ENCODE data around the gene FRYL. TPM values are rescaled to one million over a fixed set of nuclear protein-coding genes. Genes with fewer than 3 reads are reported as not detected.

The FRYL gene
- total RNA-seq, 1 experiment from 2014 or later: 47.7 TPM

GRCh38 chr4:48670587-48670986, 109.5 kb downstream of the FRYL start (continued):
- TF ChIP-seq RAD21 (IDR thresholded peaks at IDR 0.05; ENCODE audit: low read depth) (no peak), CEBPB (IDR thresholded peaks at IDR 0.05; ENCODE audit: low read depth) (no peak), EZH2 (IDR thresholded peaks at IDR 0.05) (no peak), POLR2A (IDR thresholded peaks at IDR 0.05; ENCODE audit: borderline replicate concordance, extremely low read depth, insufficient read depth, insufficient read length) (no peak), EZH2phosphoT487 (IDR thresholded peaks at IDR 0.05; ENCODE audit: borderline replicate concordance) (no peak), ATF3 (IDR thresholded peaks at IDR 0.05) (no peak), SRF (IDR thresholded peaks at IDR 0.05; ENCODE audit: low read depth) (no peak), EGR1 (IDR thresholded peaks at IDR 0.05; ENCODE audit: low read depth) (no peak), POLR2AphosphoS5 (IDR thresholded peaks at IDR 0.05; ENCODE audit: low read depth, low read length) (no peak), TCF7L2 (IDR thresholded peaks at IDR 0.05; ENCODE audit: borderline replicate concordance, extremely low read depth, insufficient read depth, insufficient read length) (no peak)

GRCh38 chr4:48669086-48669485, 111.0 kb downstream of the FRYL start:
- Histone ChIP-seq H3K4me2 (ENCODE audit: low read length) (no peak overlapping the region), H3K36me3 (ENCODE audit: control insufficient read depth in 1 of 2, insufficient read depth in 2 of 2, low read length in 2 of 2) (no peaks in the 10 kb centered on the region), H3K79me2 (ENCODE audit: insufficient read depth, low read length) (peaks cover 15% of the 10 kb centered on the region), H3K9me3 (ENCODE audit: control insufficient read depth in 1 of 2, insufficient read depth in 1 of 2, low read depth in 1 of 2, low read length in 2 of 2) (no peaks in the 10 kb centered on the region), H3K4me1 (ENCODE audit: control insufficient read depth in 1 of 2, insufficient read depth in 2 of 2, low read length in 2 of 2) (peaks cover 4 to 16% of the 10 kb centered on the region in 2 experiments; a peak in 3 of 4 replicates), H3K27me3 (ENCODE audit: insufficient read depth, low read length) (no peaks in the 10 kb centered on the region), H3K4me3 (replicated peaks in 1 of 2; ENCODE audit: low read depth in 1 of 2, low read length in 2 of 2) (no peak overlapping the region), H4K20me1 (ENCODE audit: insufficient read depth) (no peaks in the 10 kb centered on the region), H3K27ac (ENCODE audit: low read depth, low read length) (no peak overlapping the region), H3K9ac (ENCODE audit: low read length) (no peak overlapping the region), H3K9me2 (ENCODE audit: insufficient read depth) (no peaks in the 10 kb centered on the region), H2AFZ (ENCODE audit: low read depth, low read length, poor library complexity, severe bottlenecking) (no peak overlapping the region)
- RAD21 ChIA-PET (ENCODE audit: low non-redundant PET in 1 of 2, low total read pairs in 2 of 2, uncharacterized antibody in 2 of 2, unreplicated experiment in 2 of 2): no interaction called here
- CTCF ChIA-PET: no interaction called here
- POLR2A ChIA-PET: no interaction called here
- intact Hi-C loops (cut with micrococcal nuclease): no loop called here
- DNase-seq (ENCODE audit: low read depth, low spot score) (no peak), ATAC-seq (no peak)
- TF ChIP-seq CTCF (IDR thresholded peaks at IDR 0.05 in 2 of 3, conservative IDR thresholded peaks at IDR 0.05 in 1 of 3; ENCODE audit: borderline replicate concordance in 1 of 3, insufficient read depth in 1 of 3, low read depth in 2 of 3, low read length in 2 of 3) (no peak), RAD21 (IDR thresholded peaks at IDR 0.05; ENCODE audit: low read depth) (no peak), CEBPB (IDR thresholded peaks at IDR 0.05; ENCODE audit: low read depth) (no peak), EZH2 (IDR thresholded peaks at IDR 0.05) (no peak), EZH2phosphoT487 (IDR thresholded peaks at IDR 0.05; ENCODE audit: borderline replicate concordance) (no peak), POLR2AphosphoS5 (IDR thresholded peaks at IDR 0.05; ENCODE audit: low read depth, low read length) (no peak), SRF (IDR thresholded peaks at IDR 0.05; ENCODE audit: low read depth) (no peak), YY1 (IDR thresholded peaks at IDR 0.05; ENCODE audit: extremely low read depth, insufficient replicate concordance, low read depth, low read length) (no peak), SP1 (IDR thresholded peaks at IDR 0.05; ENCODE audit: low read depth) (no peak), EGR1 (IDR thresholded peaks at IDR 0.05; ENCODE audit: low read depth) (no peak), POLR2A (IDR thresholded peaks at IDR 0.05; ENCODE audit: borderline replicate concordance, extremely low read depth, insufficient read depth, insufficient read length) (no peak), ATF3 (IDR thresholded peaks at IDR 0.05) (no peak), ZNF274 (IDR thresholded peaks at IDR 0.05; ENCODE audit: low read depth, low read length) (no peak), ZFX (IDR thresholded peaks at IDR 0.05) (no peak), MAX (IDR thresholded peaks at IDR 0.05) (no peak), JUND (IDR thresholded peaks at IDR 0.05) (no peak)
- BruUV-seq (replicated peaks): no TSS peak

All from HCT116 (cell line).